Measurements from ENCODE around the gene OMP.

DNA sequence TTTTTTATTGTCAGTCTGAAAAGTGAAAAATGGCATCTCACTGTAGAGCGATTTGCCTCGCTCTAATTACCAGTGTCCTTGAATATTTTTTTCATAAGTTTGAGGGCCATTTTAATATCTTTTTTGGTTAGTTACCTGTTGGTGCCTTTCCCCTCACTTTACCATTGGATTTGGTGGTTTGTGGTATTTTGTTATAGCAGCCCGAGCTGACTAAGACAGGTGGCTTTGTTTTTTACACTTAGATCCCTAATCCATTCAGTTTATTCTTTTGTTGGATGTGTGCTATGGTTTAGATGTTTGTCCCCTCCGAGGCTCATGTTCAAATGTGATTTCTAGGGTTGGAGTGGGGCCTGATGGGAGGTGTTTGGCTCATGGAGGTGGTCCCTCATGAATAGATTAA, 42.4 kb upstream of the OMP start:
- TF ChIP-seq, protein P1, sequence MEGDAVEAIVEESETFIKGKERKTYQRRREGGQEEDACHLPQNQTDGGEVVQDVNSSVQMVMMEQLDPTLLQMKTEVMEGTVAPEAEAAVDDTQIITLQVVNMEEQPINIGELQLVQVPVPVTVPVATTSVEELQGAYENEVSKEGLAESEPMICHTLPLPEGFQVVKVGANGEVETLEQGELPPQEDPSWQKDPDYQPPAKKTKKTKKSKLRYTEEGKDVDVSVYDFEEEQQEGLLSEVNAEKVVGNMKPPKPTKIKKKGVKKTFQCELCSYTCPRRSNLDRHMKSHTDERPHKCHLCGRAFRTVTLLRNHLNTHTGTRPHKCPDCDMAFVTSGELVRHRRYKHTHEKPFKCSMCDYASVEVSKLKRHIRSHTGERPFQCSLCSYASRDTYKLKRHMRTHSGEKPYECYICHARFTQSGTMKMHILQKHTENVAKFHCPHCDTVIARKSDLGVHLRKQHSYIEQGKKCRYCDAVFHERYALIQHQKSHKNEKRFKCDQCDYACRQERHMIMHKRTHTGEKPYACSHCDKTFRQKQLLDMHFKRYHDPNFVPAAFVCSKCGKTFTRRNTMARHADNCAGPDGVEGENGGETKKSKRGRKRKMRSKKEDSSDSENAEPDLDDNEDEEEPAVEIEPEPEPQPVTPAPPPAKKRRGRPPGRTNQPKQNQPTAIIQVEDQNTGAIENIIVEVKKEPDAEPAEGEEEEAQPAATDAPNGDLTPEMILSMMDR (IDR thresholded peaks at IDR 0.05; ENCODE audit: extremely low read depth in 1 of 2, insufficient read depth in 1 of 2, low read depth in 1 of 2, low read length in 2 of 2) = no peak
- TF ChIP-seq EZH2 (IDR thresholded peaks at IDR 0.05; ENCODE audit: borderline replicate concordance, low read depth, low read length, severe bottlenecking) (no peak), POLR2A (IDR thresholded peaks at IDR 0.05; ENCODE audit: low read depth, low read length) (no peak), JUN (IDR thresholded peaks at IDR 0.05; ENCODE audit: borderline replicate concordance, insufficient read depth, insufficient read length, low read depth) (no peak), POLR2AphosphoS5 (IDR thresholded peaks at IDR 0.05; ENCODE audit: insufficient read depth, low read depth, low read length) (no peak), FOS (IDR thresholded peaks at IDR 0.05; ENCODE audit: borderline replicate concordance, insufficient read depth, low read length) (no peak), MYC (IDR thresholded peaks at IDR 0.05; ENCODE audit: low read depth, low read length) (no peak)

Data from endothelial cell of umbilical vein (primary cell).